SK-N-SH (cell line): ENCODE results near the gene FAM209A. TPM values are rescaled to one million over a fixed set of nuclear protein-coding genes. Genes with fewer than 3 reads are reported as not detected.

Experiments
- CTCF ChIA-PET: fragments of 300-600, 350-600 bp; formaldehyde crosslinking; extraction: SDS; loops from one replicate; lab custom pipeline; 2021; lab: Yijun Ruan, JAX
- POLR2A ChIA-PET: fragments of 350-600 bp; sonication (Branson Sonifier 250); formaldehyde crosslinking; extraction: SDS; loops from one replicate; lab custom pipeline; 2020; ENCODE audit warnings: antibody characterized with exemption, inconsistent platforms; lab: Yijun Ruan, JAX
- DNase-seq: peaks from one replicate; pipeline ENCODE4 v3.0.0; 2012
- H2AFZ ChIP-seq: fragments of 200-600 bp; sonication (generic); 2 replicates; pipeline ENCODE4 v1.8.1; 2016; ENCODE audit warnings: antibody characterized with exemption, mild to moderate bottlenecking, low read depth
- H3F3A ChIP-seq: fragments of 200-600 bp; sonication (generic); replicated peaks from 2 replicates; pipeline ENCODE3; 2016; ENCODE audit warnings: antibody characterized with exemption, mild to moderate bottlenecking; ENCODE audit not compliant: insufficient read depth
- H3K27ac ChIP-seq, 2 experiments: fragments of 200-500 bp in 1 of 2; fragments of 200-600 bp in 1 of 2; sonication (Bioruptor generic) in 1 of 2; sonication (generic), shearing (Covaris generic) in 1 of 2; 2 replicates each; pipeline versions ENCODE4 v1.5.1 to v1.6.1; 2014 to 2016; ENCODE audit warnings: low read depth in 2 of 2, inconsistent platforms in 1 of 2, low read length in 1 of 2, mild to moderate bottlenecking in 1 of 2, mixed read lengths in 1 of 2
- H3K27me3 ChIP-seq: fragments of 200-600 bp; sonication (generic), shearing (Covaris generic); 2 replicates; pipeline ENCODE4 v1.6.1; 2016; ENCODE audit warnings: mixed run types; ENCODE audit not compliant: insufficient read depth
- H3K36me3 ChIP-seq, 2 experiments: fragments of 200-500 bp in 1 of 2; fragments of 200-600 bp in 1 of 2; sonication (Bioruptor generic) in 1 of 2; sonication (generic) in 1 of 2; replicated peaks in 1 of 2; 2 replicates each; pipeline versions ENCODE3 to v1.5.1; 2014 to 2016; ENCODE audit warnings: low read length in 1 of 2, mild to moderate bottlenecking in 1 of 2; ENCODE audit not compliant: insufficient read depth in 2 of 2, control insufficient read depth in 1 of 2
- H3K4me1 ChIP-seq, 2 experiments: fragments of 200-500 bp in 1 of 2; fragments of 200-600 bp in 1 of 2; sonication (Bioruptor generic) in 1 of 2; sonication (generic), shearing (Covaris generic) in 1 of 2; 2 replicates each; pipeline versions ENCODE4 v1.5.1 to v1.6.1; 2014 to 2016; ENCODE audit warnings: low read depth in 1 of 2, low read length in 1 of 2, mixed run types in 1 of 2; ENCODE audit not compliant: insufficient read depth in 2 of 2, control insufficient read depth in 1 of 2
- H3K4me2 ChIP-seq: fragments of 200-600 bp; sonication (generic), shearing (Covaris generic); 2 replicates; pipeline ENCODE4 v1.6.1; 2017; ENCODE audit warnings: mixed run types
- H3K4me3 ChIP-seq, 2 experiments: fragments of 200-500 bp in 1 of 2; fragments of 200-600 bp in 1 of 2; sonication (Bioruptor generic) in 1 of 2; sonication (generic), shearing (Covaris generic) in 1 of 2; 2 replicates each; pipeline versions ENCODE4 v1.5.1 to v1.8.1; 2014 to 2016; ENCODE audit warnings: low read depth in 2 of 2, inconsistent platforms in 1 of 2, low read length in 1 of 2, mild to moderate bottlenecking in 1 of 2, mixed read lengths in 1 of 2, moderate library complexity in 1 of 2
- H3K79me2 ChIP-seq: fragments of 200-600 bp; sonication (generic); 2 replicates; pipeline ENCODE4 v1.8.1; 2017; ENCODE audit warnings: mild to moderate bottlenecking; ENCODE audit not compliant: insufficient read depth
- H3K9ac ChIP-seq: fragments of 200-600 bp; sonication (generic); 2 replicates; pipeline ENCODE4 v1.6.1; 2017; ENCODE audit warnings: mixed run types
- H3K9me2 ChIP-seq: fragments of 200-600 bp; sonication (generic); 2 replicates; pipeline ENCODE4 v1.6.1; 2017; ENCODE audit warnings: mixed run types
- H3K9me3 ChIP-seq: fragments of 200-600 bp; sonication (generic); 2 replicates; pipeline ENCODE4 v1.6.1; 2017; ENCODE audit warnings: mixed run types, mild to moderate bottlenecking, moderate library complexity
- H4K20me1 ChIP-seq: fragments of 200-600 bp; sonication (generic); 2 replicates; pipeline ENCODE4 v1.6.1; 2017; ENCODE audit warnings: mild to moderate bottlenecking, mixed run types; ENCODE audit not compliant: insufficient read depth
- EP300 ChIP-seq, 2 experiments: IDR thresholded peaks; 2 replicates each; pipeline versions ENCODE4 v1.4.0 to v1.6.1; 2012; ENCODE audit warnings: borderline replicate concordance in 1 of 2, low read depth in 1 of 2, low read length in 1 of 2
- FOSL2 ChIP-seq: IDR thresholded peaks from 2 replicates; pipeline ENCODE4 v1.4.0; 2012; ENCODE audit warnings: low read depth, mild to moderate bottlenecking, moderate library complexity, borderline replicate concordance
- FOXJ3 ChIP-seq: sonication (generic); formaldehyde crosslinking; IDR thresholded peaks from 2 replicates; pipeline ENCODE4 v1.5.1; 2020; ENCODE audit warnings: mild to moderate bottlenecking, missing genetic modification reagents
- FOXM1 ChIP-seq: IDR thresholded peaks from 2 replicates; pipeline ENCODE4 v1.4.0; 2012; ENCODE audit warnings: low read depth, mild to moderate bottlenecking
- GABPA ChIP-seq: IDR thresholded peaks from 2 replicates; pipeline ENCODE4 v1.4.0; 2012; ENCODE audit warnings: low read depth, mild to moderate bottlenecking
- MXI1 ChIP-seq: IDR thresholded peaks from 2 replicates; pipeline ENCODE4 v1.6.1; 2012; ENCODE audit warnings: mild to moderate bottlenecking, low read depth, low read length, improper control_type of control experiment
- NFIC ChIP-seq: IDR thresholded peaks from 2 replicates; pipeline ENCODE4 v1.4.0; 2012; ENCODE audit warnings: borderline replicate concordance
- NRF1 ChIP-seq: IDR thresholded peaks from 2 replicates; pipeline ENCODE4 v1.6.1; 2012; ENCODE audit warnings: low read depth, mild to moderate bottlenecking, low read length
- PBX3 ChIP-seq: IDR thresholded peaks from 2 replicates; pipeline ENCODE4; 2012
- RAD21 ChIP-seq: IDR thresholded peaks from 2 replicates; pipeline ENCODE4 v1.6.1; 2012; ENCODE audit warnings: mild to moderate bottlenecking, low read length
- RCOR1 ChIP-seq: fragments of 150-350 bp; IDR thresholded peaks from 2 replicates; pipeline ENCODE4 v1.6.1; 2017; ENCODE audit warnings: antibody characterized with exemption, low read length
- SIN3A ChIP-seq: IDR thresholded peaks from 2 replicates; pipeline ENCODE4 v1.6.1; 2012; ENCODE audit warnings: low read depth, mild to moderate bottlenecking, low read length, moderate library complexity, borderline replicate concordance
- TCF12 ChIP-seq: IDR thresholded peaks from 2 replicates; pipeline ENCODE4 v1.4.0; 2012
- TEAD4 ChIP-seq: IDR thresholded peaks from 2 replicates; pipeline ENCODE4 v1.4.0; 2012; ENCODE audit warnings: mild to moderate bottlenecking, borderline replicate concordance; ENCODE audit not compliant: insufficient read depth
- WGBS: methylation state at CpG from one replicate; pipeline ENCODE4 v1.1.6; 2017; ENCODE audit warnings: low lambda C conversion rate; 5-methylcytosine and 5-hydroxymethylcytosine counted together
- polyA plus RNA-seq, 3 experiments: library from polyadenylated mRNA; depleted of rRNA; stranded (reverse); fragments of >200 nt; gene quantifications; 2 replicates each; pipeline ENCODE4 v1.2.3, GENCODE V29; 2012
- TF ChIP-seq, protein P1 (sequence below): fragments of 150-350 bp; IDR thresholded peaks from 2 replicates; pipeline ENCODE4 v1.6.1; 2017; ENCODE audit warnings: antibody characterized with exemption, low read length, low read depth, borderline replicate concordance
- TF ChIP-seq, protein P2 (sequence below): IDR thresholded peaks from 2 replicates; pipeline ENCODE4 v1.4.0; 2012; ENCODE audit warnings: low read depth, borderline replicate concordance
- TF ChIP-seq, protein P3 (sequence below): IDR thresholded peaks from 2 replicates; pipeline ENCODE4 v1.6.1; 2012; ENCODE audit warnings: mild to moderate bottlenecking, low read depth, low read length, moderate library complexity

The FAM209A gene
- polyA plus RNA-seq, 1 of the 3 experiments (the other 2 are of a cell fraction), result not detected

- no peaks in the 10 kb centered on the region for H4K20me1 ChIP-seq
- H3K9me3 ChIP-seq, result no peaks in the 10 kb centered on the region
- H3K9ac ChIP-seq, result no peak overlapping the region
- no peak for DNase-seq
- H2AFZ ChIP-seq, result no peak overlapping the region
- no peak overlapping the region for H3K27ac ChIP-seq
- H3K9me2 ChIP-seq, result no peaks in the 10 kb centered on the region
- H3K27me3 ChIP-seq, result peaks cover 16% of the 10 kb centered on the region; the same call in 1 of the 2 replicates
- H3K36me3 ChIP-seq, result no peaks in the 10 kb centered on the region
- no peak overlapping the region for H3K4me3 ChIP-seq
- no peaks in the 10 kb centered on the region for H3K79me2 ChIP-seq
- no peaks in the 10 kb centered on the region for H3K4me1 ChIP-seq
- no peaks in the 10 kb centered on the region for H3F3A ChIP-seq
- 15% methylated on average over 3 of the region's 3 CpGs for WGBS
- TF ChIP-seq RCOR1, result no peak
- no peak for TF ChIP-seq FOXJ3
- TF ChIP-seq GABPA, result no peak
- TF ChIP-seq FOSL2, result no peak
- no peak for TF ChIP-seq NRF1
- no peak for TF ChIP-seq NFIC
- no peak for TF ChIP-seq TEAD4
- TF ChIP-seq, protein P1, sequence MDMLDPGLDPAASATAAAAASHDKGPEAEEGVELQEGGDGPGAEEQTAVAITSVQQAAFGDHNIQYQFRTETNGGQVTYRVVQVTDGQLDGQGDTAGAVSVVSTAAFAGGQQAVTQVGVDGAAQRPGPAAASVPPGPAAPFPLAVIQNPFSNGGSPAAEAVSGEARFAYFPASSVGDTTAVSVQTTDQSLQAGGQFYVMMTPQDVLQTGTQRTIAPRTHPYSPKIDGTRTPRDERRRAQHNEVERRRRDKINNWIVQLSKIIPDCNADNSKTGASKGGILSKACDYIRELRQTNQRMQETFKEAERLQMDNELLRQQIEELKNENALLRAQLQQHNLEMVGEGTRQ, result no peak
- no peak for TF ChIP-seq PBX3
- no peak for TF ChIP-seq MXI1
- TF ChIP-seq TCF12, result no peak
- TF ChIP-seq EP300 (IDR thresholded peaks at IDR 0.05; ENCODE audit: borderline replicate concordance in 1 of 2, low read depth in 1 of 2, low read length in 1 of 2), result no peak
- TF ChIP-seq, protein P2, sequence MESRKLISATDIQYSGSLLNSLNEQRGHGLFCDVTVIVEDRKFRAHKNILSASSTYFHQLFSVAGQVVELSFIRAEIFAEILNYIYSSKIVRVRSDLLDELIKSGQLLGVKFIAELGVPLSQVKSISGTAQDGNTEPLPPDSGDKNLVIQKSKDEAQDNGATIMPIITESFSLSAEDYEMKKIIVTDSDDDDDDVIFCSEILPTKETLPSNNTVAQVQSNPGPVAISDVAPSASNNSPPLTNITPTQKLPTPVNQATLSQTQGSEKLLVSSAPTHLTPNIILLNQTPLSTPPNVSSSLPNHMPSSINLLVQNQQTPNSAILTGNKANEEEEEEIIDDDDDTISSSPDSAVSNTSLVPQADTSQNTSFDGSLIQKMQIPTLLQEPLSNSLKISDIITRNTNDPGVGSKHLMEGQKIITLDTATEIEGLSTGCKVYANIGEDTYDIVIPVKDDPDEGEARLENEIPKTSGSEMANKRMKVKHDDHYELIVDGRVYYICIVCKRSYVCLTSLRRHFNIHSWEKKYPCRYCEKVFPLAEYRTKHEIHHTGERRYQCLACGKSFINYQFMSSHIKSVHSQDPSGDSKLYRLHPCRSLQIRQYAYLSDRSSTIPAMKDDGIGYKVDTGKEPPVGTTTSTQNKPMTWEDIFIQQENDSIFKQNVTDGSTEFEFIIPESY, result no peak
- TF ChIP-seq, protein P3, sequence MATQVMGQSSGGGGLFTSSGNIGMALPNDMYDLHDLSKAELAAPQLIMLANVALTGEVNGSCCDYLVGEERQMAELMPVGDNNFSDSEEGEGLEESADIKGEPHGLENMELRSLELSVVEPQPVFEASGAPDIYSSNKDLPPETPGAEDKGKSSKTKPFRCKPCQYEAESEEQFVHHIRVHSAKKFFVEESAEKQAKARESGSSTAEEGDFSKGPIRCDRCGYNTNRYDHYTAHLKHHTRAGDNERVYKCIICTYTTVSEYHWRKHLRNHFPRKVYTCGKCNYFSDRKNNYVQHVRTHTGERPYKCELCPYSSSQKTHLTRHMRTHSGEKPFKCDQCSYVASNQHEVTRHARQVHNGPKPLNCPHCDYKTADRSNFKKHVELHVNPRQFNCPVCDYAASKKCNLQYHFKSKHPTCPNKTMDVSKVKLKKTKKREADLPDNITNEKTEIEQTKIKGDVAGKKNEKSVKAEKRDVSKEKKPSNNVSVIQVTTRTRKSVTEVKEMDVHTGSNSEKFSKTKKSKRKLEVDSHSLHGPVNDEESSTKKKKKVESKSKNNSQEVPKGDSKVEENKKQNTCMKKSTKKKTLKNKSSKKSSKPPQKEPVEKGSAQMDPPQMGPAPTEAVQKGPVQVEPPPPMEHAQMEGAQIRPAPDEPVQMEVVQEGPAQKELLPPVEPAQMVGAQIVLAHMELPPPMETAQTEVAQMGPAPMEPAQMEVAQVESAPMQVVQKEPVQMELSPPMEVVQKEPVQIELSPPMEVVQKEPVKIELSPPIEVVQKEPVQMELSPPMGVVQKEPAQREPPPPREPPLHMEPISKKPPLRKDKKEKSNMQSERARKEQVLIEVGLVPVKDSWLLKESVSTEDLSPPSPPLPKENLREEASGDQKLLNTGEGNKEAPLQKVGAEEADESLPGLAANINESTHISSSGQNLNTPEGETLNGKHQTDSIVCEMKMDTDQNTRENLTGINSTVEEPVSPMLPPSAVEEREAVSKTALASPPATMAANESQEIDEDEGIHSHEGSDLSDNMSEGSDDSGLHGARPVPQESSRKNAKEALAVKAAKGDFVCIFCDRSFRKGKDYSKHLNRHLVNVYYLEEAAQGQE, result no peak
- TF ChIP-seq SIN3A, result no peak
- TF ChIP-seq FOXM1, result no peak
- no peak for TF ChIP-seq RAD21
- no peak overlapping the region for H3K4me2 ChIP-seq
- ChIA-PET POLR2A (no interaction called here), CTCF (interaction anchor here (6.0 kb wide), 1 partner anchor 16 kb away, joined by 23 read pairs; no protein-coding TSS in a partner anchor)
Observed at GRCh38 chr20:56566621-56567020, 42.1 kb downstream of the FAM209A start.
